ENCODE results near the gene CPAMD8. TPM values are rescaled to one million over a fixed set of nuclear protein-coding genes. Genes with fewer than 3 reads are reported as not detected.
A peak's percentile ranks its signal among the peaks of the same experiment; 100 is the strongest.

The CPAMD8 gene
- total RNA-seq, 4 donors from 2014 or later, result 2.8 to 18.3 (median 15.7) TPM

DNA sequence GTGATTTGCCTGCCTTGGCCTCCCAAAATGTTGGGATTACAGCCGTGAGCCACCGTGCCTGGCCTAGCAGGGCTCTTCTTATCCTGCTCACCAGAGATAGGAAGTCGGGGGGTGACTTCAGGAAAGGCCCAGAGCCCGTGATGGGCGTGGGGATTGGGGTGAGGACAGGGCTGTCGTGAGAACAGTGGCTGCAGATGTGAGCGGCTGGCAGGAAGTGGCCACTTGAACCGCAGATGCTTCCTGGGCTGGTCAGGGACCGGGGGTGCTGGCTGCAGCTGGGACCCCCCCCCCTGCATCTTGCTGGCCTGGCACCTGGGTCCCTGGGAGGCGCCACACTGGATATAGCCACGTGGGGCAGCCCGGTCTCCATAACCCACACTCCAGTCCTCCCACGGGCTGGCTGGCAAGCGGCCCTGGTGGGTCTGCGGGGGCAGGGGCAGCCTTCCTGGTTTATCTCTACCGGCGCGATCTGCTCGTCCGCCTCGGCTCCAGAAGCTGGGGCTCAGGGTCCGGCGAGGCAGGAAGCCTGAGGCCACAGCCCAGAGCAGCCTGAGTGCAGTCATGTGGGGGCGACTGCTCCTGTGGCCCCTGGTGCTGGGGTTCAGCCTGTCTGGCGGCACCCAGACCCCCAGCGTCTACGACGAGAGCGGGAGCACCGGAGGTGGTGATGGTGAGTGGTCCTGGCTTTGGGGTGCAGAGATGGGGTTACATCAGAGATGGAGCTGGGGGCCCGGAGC is 137.8 kb downstream of the CPAMD8 start, which contains the start of gene F2RL3:
Gene F2RL3, plus strand, starts transcription at position 371 of the 737 bp plus-strand sequence. Its CDS starts 191 bp downstream, at position 562.
- Histone ChIP-seq H3K36me3 (no peaks in the 10 kb centered on the region), H3K9me3 (no peaks in the 10 kb centered on the region), H3K27me3 (no peaks in the 10 kb centered on the region), H3K4me3 (peak within 1 kb of the TSS; percentile 7), H3K4me1 (no peaks in the 10 kb centered on the region), H3K27ac (peak within 1 kb of the TSS; percentile 57 to 67)
- intact Hi-C loops (cut with DNase I; ENCODE audit: low total_unique reads), result no loop called here
- no peak for TF ChIP-seq POLR2A (IDR thresholded peaks at IDR 0.05)
- peak; percentile 70 to 74 for DNase-seq

- peak overlapping the region; percentile 57 to 67 for H3K27ac ChIP-seq
- no peak overlapping the region for H3K4me3 ChIP-seq
- no peak for DNase-seq
- TF ChIP-seq, protein P1, sequence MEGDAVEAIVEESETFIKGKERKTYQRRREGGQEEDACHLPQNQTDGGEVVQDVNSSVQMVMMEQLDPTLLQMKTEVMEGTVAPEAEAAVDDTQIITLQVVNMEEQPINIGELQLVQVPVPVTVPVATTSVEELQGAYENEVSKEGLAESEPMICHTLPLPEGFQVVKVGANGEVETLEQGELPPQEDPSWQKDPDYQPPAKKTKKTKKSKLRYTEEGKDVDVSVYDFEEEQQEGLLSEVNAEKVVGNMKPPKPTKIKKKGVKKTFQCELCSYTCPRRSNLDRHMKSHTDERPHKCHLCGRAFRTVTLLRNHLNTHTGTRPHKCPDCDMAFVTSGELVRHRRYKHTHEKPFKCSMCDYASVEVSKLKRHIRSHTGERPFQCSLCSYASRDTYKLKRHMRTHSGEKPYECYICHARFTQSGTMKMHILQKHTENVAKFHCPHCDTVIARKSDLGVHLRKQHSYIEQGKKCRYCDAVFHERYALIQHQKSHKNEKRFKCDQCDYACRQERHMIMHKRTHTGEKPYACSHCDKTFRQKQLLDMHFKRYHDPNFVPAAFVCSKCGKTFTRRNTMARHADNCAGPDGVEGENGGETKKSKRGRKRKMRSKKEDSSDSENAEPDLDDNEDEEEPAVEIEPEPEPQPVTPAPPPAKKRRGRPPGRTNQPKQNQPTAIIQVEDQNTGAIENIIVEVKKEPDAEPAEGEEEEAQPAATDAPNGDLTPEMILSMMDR (IDR thresholded peaks at IDR 0.05), result no peak
- TF ChIP-seq POLR2A (IDR thresholded peaks at IDR 0.05), result no peak
- no peaks in the 10 kb centered on the region for H3K27me3 ChIP-seq
- no peaks in the 10 kb centered on the region for H3K4me1 ChIP-seq
- intact Hi-C loops (cut with DNase I; ENCODE audit: low total_unique reads), result no loop called here
- peaks cover 0 to 6% of the 10 kb centered on the region in 2 donors for H3K9me3 ChIP-seq
- H3K36me3 ChIP-seq, result no peaks in the 10 kb centered on the region
These were observed 139.0 kb downstream of the CPAMD8 start for GRCh38 chr19:16887353-16888265.

DNA sequence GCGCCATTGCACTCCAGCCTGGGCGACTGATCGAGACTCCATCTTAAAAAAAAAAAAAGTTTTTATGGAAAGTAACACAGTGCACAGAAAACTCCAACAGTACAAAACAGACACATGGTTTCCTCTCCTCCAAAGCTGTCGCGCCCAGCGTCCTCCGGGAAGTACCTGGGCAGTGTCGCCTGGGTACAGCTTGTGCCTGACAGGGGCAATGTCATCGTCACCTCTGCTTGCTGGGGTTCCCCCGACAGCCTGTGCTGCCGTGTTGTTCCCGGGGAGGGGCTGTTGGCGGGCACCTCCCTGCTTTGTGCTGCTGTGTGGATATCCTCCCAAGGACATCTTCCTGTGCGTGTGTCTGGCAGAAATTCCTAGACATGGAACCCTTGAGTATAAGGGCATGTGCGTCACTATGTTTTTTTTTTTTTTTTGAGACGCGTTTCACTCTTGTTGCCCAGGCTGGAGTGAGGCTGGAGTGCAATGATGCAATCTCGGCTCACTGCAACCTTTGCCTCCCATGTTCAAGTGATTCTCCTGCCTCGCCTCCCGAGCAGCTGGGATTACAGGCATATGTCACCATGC is 140.2 kb downstream of the CPAMD8 start:
- peak; percentile 40 to 81 for DNase-seq
- no peaks in the 10 kb centered on the region for H3K36me3 ChIP-seq
- H3K27ac ChIP-seq, result peak overlapping the region in 1 of 2 donors; percentile 46

DNA sequence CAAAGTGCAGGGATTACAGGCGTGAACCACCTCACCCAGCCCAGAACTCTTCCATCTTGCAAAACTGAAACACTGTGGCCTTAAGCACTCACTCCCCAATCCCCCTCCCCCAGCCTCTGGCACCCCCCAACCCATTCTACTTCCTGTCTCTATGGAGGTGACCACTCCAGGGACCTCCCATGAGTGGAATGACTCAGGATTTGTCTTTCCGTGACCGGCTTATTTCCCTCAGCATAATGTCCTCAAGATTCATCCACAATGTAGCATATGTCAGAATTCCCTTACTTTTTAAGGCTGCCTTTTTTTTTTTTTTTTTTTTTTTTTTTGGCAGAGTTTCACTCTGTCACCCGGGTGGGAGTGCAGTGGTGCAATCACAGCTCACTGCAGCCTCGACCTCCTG is 141.4 kb downstream of the CPAMD8 start:
- intact Hi-C loops (cut with DNase I; ENCODE audit: low total_unique reads), result no loop called here
- no peak for DNase-seq
- no peaks in the 10 kb centered on the region for H3K27me3 ChIP-seq
- no peaks in the 10 kb centered on the region for H3K4me1 ChIP-seq
- H3K27ac ChIP-seq, result no peak overlapping the region
- H3K4me3 ChIP-seq, result no peak overlapping the region
- TF ChIP-seq, protein P1 (IDR thresholded peaks at IDR 0.05), result no peak
- TF ChIP-seq POLR2A (IDR thresholded peaks at IDR 0.05), result no peak
- peaks cover 0 to 16% of the 10 kb centered on the region in 2 donors for H3K9me3 ChIP-seq
- no peaks in the 10 kb centered on the region for H3K36me3 ChIP-seq

More for the DNA sequence above, 140.2 kb downstream of the CPAMD8 start:
- intact Hi-C loops (cut with DNase I; ENCODE audit: low total_unique reads), result no loop called here
- Histone ChIP-seq H3K27me3 (no peaks in the 10 kb centered on the region), H3K4me1 (no peaks in the 10 kb centered on the region), H3K4me3 (no peak overlapping the region), H3K9me3 (peaks cover 0 to 16% of the 10 kb centered on the region in 2 donors)
- no peak for TF ChIP-seq POLR2A (IDR thresholded peaks at IDR 0.05)
- TF ChIP-seq, protein P1 (IDR thresholded peaks at IDR 0.05), result no peak

- Histone ChIP-seq H3K27me3 (no peaks in the 10 kb centered on the region), H3K4me1 (no peaks in the 10 kb centered on the region), H3K36me3 (no peaks in the 10 kb centered on the region), H3K4me3 (no peak overlapping the region), H3K27ac (no peak overlapping the region), H3K9me3 (peaks cover 0 to 16% of the 10 kb centered on the region in 2 donors)
- TF ChIP-seq, protein P1 (IDR thresholded peaks at IDR 0.05), result no peak
- no peak for TF ChIP-seq POLR2A (IDR thresholded peaks at IDR 0.05)
- intact Hi-C loops (cut with DNase I; ENCODE audit: low total_unique reads), result no loop called here
- no peak for DNase-seq
These were observed 143.1 kb downstream of the CPAMD8 start for GRCh38 chr19:16883522-16883921.
